ENCODE data around the gene FAT4.

Gene FAT4

DNA sequence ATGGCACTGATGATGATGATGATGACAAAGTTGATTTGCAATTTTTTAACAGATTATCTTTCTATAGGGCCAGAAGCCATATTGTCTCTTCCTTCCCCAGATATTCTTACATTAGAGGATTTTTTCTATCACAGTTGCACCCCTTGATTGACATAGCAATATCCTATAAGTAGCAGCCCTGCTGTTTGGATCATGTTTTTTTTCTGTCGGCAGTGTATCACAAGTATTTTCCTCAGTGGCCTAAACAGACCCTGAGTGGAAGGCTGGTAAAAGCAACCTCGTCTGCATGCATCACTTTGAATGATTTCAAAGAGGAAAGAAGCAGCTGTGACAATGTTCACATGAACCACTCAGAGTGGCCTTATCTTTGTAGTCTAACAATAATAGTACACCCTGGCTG is 41.0 kb downstream of the FAT4 start:
- Histone ChIP-seq H2AFZ (ENCODE audit: low read depth, low read length, severe bottlenecking) (no peak overlapping the region), H3K9me3 (ENCODE audit: insufficient read depth, low read length) (no peaks in the 10 kb centered on the region), H3F3A (ENCODE audit: insufficient read depth) (no peaks in the 10 kb centered on the region), H3K79me2 (ENCODE audit: insufficient read depth, low read length) (no peaks in the 10 kb centered on the region), H3K27me3 (ENCODE audit: low read length) (no peaks in the 10 kb centered on the region), H4K20me1 (ENCODE audit: low read depth, low read length) (no peaks in the 10 kb centered on the region), H3K36me3 (ENCODE audit: low read length) (no peaks in the 10 kb centered on the region), H3K9me2 (replicated peaks; ENCODE audit: insufficient read depth, low read length) (no peaks in the 10 kb centered on the region), H3K27ac (ENCODE audit: low read depth, low read length) (no peak overlapping the region), H3K9ac (ENCODE audit: low read length) (no peak overlapping the region), H3K4me3 (ENCODE audit: insufficient read depth, low read length, poor library complexity, severe bottlenecking) (no peak overlapping the region), H3K4me2 (ENCODE audit: low read depth, low read length, poor library complexity, severe bottlenecking) (no peak overlapping the region)
- TF ChIP-seq EZH2phosphoT487 (conservative IDR thresholded peaks at IDR 0.05; ENCODE audit: low read length) = no peak
- TF ChIP-seq, protein P1, sequence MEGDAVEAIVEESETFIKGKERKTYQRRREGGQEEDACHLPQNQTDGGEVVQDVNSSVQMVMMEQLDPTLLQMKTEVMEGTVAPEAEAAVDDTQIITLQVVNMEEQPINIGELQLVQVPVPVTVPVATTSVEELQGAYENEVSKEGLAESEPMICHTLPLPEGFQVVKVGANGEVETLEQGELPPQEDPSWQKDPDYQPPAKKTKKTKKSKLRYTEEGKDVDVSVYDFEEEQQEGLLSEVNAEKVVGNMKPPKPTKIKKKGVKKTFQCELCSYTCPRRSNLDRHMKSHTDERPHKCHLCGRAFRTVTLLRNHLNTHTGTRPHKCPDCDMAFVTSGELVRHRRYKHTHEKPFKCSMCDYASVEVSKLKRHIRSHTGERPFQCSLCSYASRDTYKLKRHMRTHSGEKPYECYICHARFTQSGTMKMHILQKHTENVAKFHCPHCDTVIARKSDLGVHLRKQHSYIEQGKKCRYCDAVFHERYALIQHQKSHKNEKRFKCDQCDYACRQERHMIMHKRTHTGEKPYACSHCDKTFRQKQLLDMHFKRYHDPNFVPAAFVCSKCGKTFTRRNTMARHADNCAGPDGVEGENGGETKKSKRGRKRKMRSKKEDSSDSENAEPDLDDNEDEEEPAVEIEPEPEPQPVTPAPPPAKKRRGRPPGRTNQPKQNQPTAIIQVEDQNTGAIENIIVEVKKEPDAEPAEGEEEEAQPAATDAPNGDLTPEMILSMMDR (IDR thresholded peaks at IDR 0.05; ENCODE audit: insufficient read depth, low read length, poor library complexity, severe bottlenecking) = no peak

DNA sequence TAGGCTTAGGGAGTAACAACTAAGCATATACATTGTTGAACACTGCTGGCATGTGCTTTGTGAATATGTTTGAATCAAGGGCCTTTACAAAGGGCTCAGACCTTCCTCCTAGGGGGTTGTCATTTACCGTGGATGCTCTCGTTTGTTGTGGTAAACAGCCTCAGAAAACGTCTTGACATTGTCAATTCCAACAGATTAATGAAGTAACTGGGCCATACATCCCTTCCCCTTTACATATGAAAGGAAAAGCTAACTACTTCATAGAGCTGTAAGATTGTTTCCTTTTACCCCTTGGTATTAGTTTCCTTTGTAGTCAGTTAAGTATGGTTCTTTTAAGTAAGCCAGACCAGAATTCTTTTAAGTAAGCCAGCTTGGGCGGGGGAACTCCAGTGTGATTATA is 42.9 kb downstream of the FAT4 start:
- TF ChIP-seq, protein P1 (IDR thresholded peaks at IDR 0.05; ENCODE audit: insufficient read depth, low read length, poor library complexity, severe bottlenecking) = no peak
- TF ChIP-seq EZH2phosphoT487 (conservative IDR thresholded peaks at IDR 0.05; ENCODE audit: low read length) = no peak
- H4K20me1 ChIP-seq (ENCODE audit: low read depth, low read length) = no peaks in the 10 kb centered on the region

DNA sequence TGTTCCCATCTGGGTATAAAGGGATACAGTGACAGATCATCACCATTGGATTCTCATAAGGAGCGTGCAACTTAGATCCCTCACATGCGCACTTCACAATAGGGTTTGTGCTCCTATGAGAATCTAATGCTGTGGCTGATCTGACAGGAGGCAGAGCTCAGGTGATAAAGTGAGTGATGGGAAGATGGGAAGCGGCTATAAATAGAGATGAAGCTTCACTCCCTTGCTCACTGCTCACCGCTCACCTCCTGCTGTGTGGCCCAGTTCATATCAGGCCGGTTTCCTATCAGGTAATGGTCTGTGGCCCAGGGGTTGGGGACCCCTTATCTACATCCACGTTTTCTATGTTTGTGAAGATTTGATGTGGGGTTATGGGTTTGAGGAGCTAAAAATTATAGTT is 43.7 kb downstream of the FAT4 start:
- Histone ChIP-seq H3K4me2 (ENCODE audit: low read depth, low read length, poor library complexity, severe bottlenecking) (no peak overlapping the region), H3K27me3 (ENCODE audit: low read length) (no peaks in the 10 kb centered on the region), H3K9ac (ENCODE audit: low read length) (no peak overlapping the region), H2AFZ (ENCODE audit: low read depth, low read length, severe bottlenecking) (no peak overlapping the region), H3F3A (ENCODE audit: insufficient read depth) (no peaks in the 10 kb centered on the region), H3K9me3 (ENCODE audit: insufficient read depth, low read length) (no peaks in the 10 kb centered on the region), H3K9me2 (replicated peaks; ENCODE audit: insufficient read depth, low read length) (no peaks in the 10 kb centered on the region), H3K36me3 (ENCODE audit: low read length) (no peaks in the 10 kb centered on the region), H4K20me1 (ENCODE audit: low read depth, low read length) (no peaks in the 10 kb centered on the region), H3K4me3 (ENCODE audit: insufficient read depth, low read length, poor library complexity, severe bottlenecking) (no peak overlapping the region), H3K79me2 (ENCODE audit: insufficient read depth, low read length) (no peaks in the 10 kb centered on the region), H3K27ac (ENCODE audit: low read depth, low read length) (no peak overlapping the region)
- TF ChIP-seq, protein P1 (IDR thresholded peaks at IDR 0.05; ENCODE audit: insufficient read depth, low read length, poor library complexity, severe bottlenecking) = no peak
- no peak for TF ChIP-seq EZH2phosphoT487 (conservative IDR thresholded peaks at IDR 0.05; ENCODE audit: low read length)

More for the DNA sequence above, 42.9 kb downstream of the FAT4 start:
- Histone ChIP-seq H3K27me3 (ENCODE audit: low read length) (no peaks in the 10 kb centered on the region), H3F3A (ENCODE audit: insufficient read depth) (no peaks in the 10 kb centered on the region), H3K27ac (ENCODE audit: low read depth, low read length) (no peak overlapping the region), H3K4me2 (ENCODE audit: low read depth, low read length, poor library complexity, severe bottlenecking) (no peak overlapping the region), H2AFZ (ENCODE audit: low read depth, low read length, severe bottlenecking) (no peak overlapping the region), H3K4me3 (ENCODE audit: insufficient read depth, low read length, poor library complexity, severe bottlenecking) (no peak overlapping the region), H3K9me2 (replicated peaks; ENCODE audit: insufficient read depth, low read length) (no peaks in the 10 kb centered on the region), H3K36me3 (ENCODE audit: low read length) (no peaks in the 10 kb centered on the region), H3K79me2 (ENCODE audit: insufficient read depth, low read length) (no peaks in the 10 kb centered on the region), H3K9me3 (ENCODE audit: insufficient read depth, low read length) (no peaks in the 10 kb centered on the region), H3K9ac (ENCODE audit: low read length) (no peak overlapping the region)

Measured in SU-DHL-6 (cell line).